Right lobe of liver (tissue), 6 donors: ENCODE data around the gene MRPL17. TPM values are rescaled to one million over a fixed set of nuclear protein-coding genes. Genes with fewer than 3 reads are reported as not detected.

Source experiments
- ATAC-seq, 4 donors: fragments of 200-7000 bp; cut with Tn5 transposase; one replicate each; pipeline ENCODE4 v1.9.1; 2020; ENCODE audit warnings: mild to moderate bottlenecking in 4 of 4, moderate library complexity in 4 of 4
- DNase-seq, 3 donors: peaks; one replicate each; pipeline ENCODE4 v3.0.0-alpha.2; 2020
- H3K27ac ChIP-seq, 3 donors: fragments of 200-600 bp; one replicate each; pipeline ENCODE4 v1.8.0; 2022
- H3K27me3 ChIP-seq, 2 donors: fragments of 200-600 bp; one replicate each; pipeline ENCODE4 v1.8.0; 2022
- H3K36me3 ChIP-seq, 4 donors: fragments of 200-600 bp; sonication (generic) in 1 of 4; one replicate each; pipeline versions ENCODE4 v1.5.1 to v1.8.0; 2017 to 2022; ENCODE audit warnings: control low read depth in 1 of 4
- H3K4me1 ChIP-seq, 4 donors: fragments of 200-600 bp; sonication (generic) in 1 of 4; one replicate each; pipeline versions ENCODE4 v1.5.1 to v1.8.0; 2017 to 2022; ENCODE audit warnings: control low read depth in 1 of 4
- H3K4me3 ChIP-seq, 3 donors: fragments of 200-600 bp; one replicate each; pipeline ENCODE4 v1.8.0; 2022
- H3K9me3 ChIP-seq, 4 donors: fragments of 200-600 bp; sonication (generic) in 1 of 4; one replicate each; pipeline versions ENCODE4 v1.5.1 to v1.8.0; 2017 to 2022; ENCODE audit warnings: control low read depth in 1 of 4
- POLR2A ChIP-seq: fragments of 450-650 bp; IDR thresholded peaks from one replicate; pipeline ENCODE4 v1.6.1; 2017; ENCODE audit warnings: antibody characterized with exemption, mild to moderate bottlenecking
- WGBS: methylation state at CpG from one replicate; pipeline ENCODE4 v1.1.6; 2018; ENCODE audit warnings: low coverage, low lambda C conversion rate; ENCODE audit not compliant: insufficient coverage; ENCODE audit errors: missing lambda C conversion rate; 5-methylcytosine and 5-hydroxymethylcytosine counted together
- intact Hi-C, 2 donors: fragments of 100-400 bp; cut with DNase I; formaldehyde crosslinking; loops; one replicate each; pipeline versions ENCODE4 v1.11.2 to v1.14.1; 2022
- total RNA-seq, 6 experiments: library from RNA; depleted of rRNA in 2 of 6; stranded (reverse); fragments of >200 nt in 2 of 6; fragmentation: NEBNext Ultra II Directional in 3 of 6; extraction: Animal tissue kit (Norgen Biotek cat#: 25700) in 3 of 6; gene quantifications; one replicate each; pipeline versions ENCODE4 v1.1.0 to v1.2.4, GENCODE V29; 2016 to 2023
- TF ChIP-seq, protein P1 (sequence below), 4 donors: fragments of 200-600 bp in 3 of 4; fragments of 450-650 bp in 1 of 4; IDR thresholded peaks; one replicate each; pipeline versions ENCODE4 v1.5.1 to v1.8.0; 2016 to 2022; ENCODE audit warnings: antibody characterized with exemption in 4 of 4, mild to moderate bottlenecking in 2 of 4
- donor health status: DM: no; HTN: yes; CAD: no.
- donor health status: DM: no; HTN: no; CAD: no.
- donor health status: DM: no; HTN: no; CAD: no.
- donor health status: DM: no; HTN: yes; CAD: no.
- donor health status: DM: no; HTN: yes; CAD: no.

Gene MRPL17
- total RNA-seq, 6 experiments from 2014 or later: 10.7 to 21.6 (median 17.3) TPM

DNA sequence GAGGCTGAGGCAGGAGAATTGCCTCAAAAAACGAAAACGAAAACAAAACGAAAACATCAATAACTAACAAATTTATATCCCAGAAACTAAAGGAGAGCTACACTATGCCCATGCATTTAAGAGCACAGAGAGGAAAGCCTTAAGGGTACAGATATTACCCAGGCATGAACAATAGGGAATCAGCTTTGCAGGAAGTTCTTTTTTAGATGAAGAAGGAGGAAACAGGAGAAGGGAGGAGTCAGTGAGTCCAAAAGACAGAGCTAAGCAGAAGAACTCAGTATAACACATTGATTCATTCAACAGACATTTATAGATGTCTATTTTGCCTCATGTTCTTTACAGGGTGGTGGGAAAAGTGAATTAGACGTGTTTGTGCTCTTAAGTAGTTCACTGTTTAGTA lies 8.3 kb downstream of the MRPL17 start:
- TF ChIP-seq, protein P1, sequence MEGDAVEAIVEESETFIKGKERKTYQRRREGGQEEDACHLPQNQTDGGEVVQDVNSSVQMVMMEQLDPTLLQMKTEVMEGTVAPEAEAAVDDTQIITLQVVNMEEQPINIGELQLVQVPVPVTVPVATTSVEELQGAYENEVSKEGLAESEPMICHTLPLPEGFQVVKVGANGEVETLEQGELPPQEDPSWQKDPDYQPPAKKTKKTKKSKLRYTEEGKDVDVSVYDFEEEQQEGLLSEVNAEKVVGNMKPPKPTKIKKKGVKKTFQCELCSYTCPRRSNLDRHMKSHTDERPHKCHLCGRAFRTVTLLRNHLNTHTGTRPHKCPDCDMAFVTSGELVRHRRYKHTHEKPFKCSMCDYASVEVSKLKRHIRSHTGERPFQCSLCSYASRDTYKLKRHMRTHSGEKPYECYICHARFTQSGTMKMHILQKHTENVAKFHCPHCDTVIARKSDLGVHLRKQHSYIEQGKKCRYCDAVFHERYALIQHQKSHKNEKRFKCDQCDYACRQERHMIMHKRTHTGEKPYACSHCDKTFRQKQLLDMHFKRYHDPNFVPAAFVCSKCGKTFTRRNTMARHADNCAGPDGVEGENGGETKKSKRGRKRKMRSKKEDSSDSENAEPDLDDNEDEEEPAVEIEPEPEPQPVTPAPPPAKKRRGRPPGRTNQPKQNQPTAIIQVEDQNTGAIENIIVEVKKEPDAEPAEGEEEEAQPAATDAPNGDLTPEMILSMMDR (IDR thresholded peaks at IDR 0.05): no peak
- no peak for TF ChIP-seq POLR2A
- Histone ChIP-seq H3K9me3 (no peaks in the 10 kb centered on the region), H3K36me3 (no peaks in the 10 kb centered on the region), H3K4me3 (no peak overlapping the region), H3K27ac (no peak overlapping the region), H3K27me3 (no peaks in the 10 kb centered on the region), H3K4me1 (no peaks in the 10 kb centered on the region)
- ATAC-seq (peak; percentile 39 to 69 (median 59)), DNase-seq (no peak)
- WGBS: 64% methylated on average over 4 of the region's 4 CpGs
- intact Hi-C loops: no loop called here

DNA sequence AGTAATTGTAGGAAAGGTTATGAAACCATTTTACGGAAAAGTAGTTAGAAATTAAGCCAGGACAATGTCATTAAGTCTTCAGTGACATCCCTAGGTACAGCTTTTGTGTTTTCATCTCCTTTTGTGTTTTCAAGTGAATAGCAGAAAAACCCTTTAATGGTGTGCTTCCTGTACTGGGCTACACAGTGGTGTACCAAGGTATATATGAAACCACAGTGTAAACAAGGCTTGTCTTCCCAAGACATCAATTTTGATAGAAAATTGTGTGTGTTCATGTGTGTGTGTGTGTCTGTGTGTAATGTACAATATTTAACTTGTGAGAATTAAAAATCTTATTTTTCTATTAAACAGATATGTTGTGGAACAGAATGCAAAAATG lies 8.9 kb downstream of the MRPL17 start:
- Histone ChIP-seq H3K9me3 (no peaks in the 10 kb centered on the region), H3K27me3 (no peaks in the 10 kb centered on the region), H3K36me3 (no peaks in the 10 kb centered on the region), H3K4me3 (no peak overlapping the region), H3K27ac (no peak overlapping the region), H3K4me1 (no peaks in the 10 kb centered on the region)
- TF ChIP-seq POLR2A: no peak
- TF ChIP-seq, protein P1 (IDR thresholded peaks at IDR 0.05): no peak
- intact Hi-C loops: no loop called here
- no peak for DNase-seq
- no peak for ATAC-seq
- 83% methylated on average over 1 of the region's 1 CpG for WGBS

DNA sequence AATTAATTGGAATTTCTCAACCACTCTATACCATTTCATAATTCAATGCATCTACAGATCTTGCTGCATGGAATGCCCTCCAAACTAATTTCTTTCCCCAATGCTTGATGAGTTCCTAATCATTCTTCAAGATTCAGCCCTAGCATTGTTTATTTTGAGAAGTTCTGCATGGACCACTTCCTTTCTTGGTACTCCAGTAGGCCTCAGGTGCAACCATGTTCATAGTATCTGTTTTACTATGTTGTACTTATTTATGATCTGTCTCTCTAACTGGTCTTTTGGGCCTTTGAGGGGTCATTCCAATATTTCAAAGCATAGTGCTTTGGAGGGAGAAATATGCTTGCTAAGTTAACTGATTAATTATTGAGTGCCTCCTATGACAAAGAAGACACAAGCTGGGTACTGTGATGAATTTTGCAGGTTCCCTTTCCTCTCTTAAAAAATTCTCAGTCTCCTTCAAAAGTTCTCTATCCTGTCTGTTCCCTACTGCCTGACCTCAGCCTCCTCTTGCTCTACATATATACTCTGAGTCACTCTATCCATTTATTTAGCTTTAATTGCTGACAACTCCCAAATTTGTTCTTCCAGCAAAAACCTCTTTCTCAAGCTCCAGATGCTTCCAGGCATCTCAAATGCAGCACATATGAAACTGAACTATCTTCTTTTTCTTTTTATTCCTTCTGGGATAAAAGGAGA lies 9.5 kb downstream of the MRPL17 start:
- intact Hi-C loops: no loop called here
- no peaks in the 10 kb centered on the region for H3K9me3 ChIP-seq
- DNase-seq (no peak), ATAC-seq (no peak)
- H3K4me1 ChIP-seq: no peaks in the 10 kb centered on the region
- H3K4me3 ChIP-seq: no peak overlapping the region
- TF ChIP-seq, protein P1 (IDR thresholded peaks at IDR 0.05): no peak
- no peaks in the 10 kb centered on the region for H3K36me3 ChIP-seq
- no peak overlapping the region for H3K27ac ChIP-seq
- no peaks in the 10 kb centered on the region for H3K27me3 ChIP-seq

DNA sequence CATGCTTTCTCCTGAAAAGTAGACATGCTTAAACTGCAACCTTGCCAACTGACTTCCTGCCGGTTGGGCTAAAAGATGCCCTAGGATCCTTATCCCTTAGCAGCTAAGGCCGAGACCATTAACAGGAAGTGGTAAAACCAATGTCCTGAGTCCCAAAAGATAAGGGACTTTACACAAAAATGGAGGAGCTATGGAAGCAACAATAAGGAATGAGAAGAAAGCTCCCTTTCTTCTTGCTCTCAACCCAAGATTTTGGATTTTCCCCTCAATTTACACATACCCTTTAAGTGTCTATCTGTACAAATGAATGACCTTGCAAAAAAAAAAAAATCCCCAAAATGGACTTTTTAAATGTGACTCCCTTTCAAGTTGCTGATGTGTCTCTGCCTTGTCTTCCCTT lies 11.1 kb downstream of the MRPL17 start:
- intact Hi-C loops: no loop called here
- no peaks in the 10 kb centered on the region for H3K27me3 ChIP-seq
- H3K4me1 ChIP-seq: no peaks in the 10 kb centered on the region
- ATAC-seq: no peak
- no peak overlapping the region for H3K4me3 ChIP-seq
- H3K36me3 ChIP-seq: no peaks in the 10 kb centered on the region
- no peak for DNase-seq
- TF ChIP-seq, protein P1 (IDR thresholded peaks at IDR 0.05): no peak
- TF ChIP-seq POLR2A: no peak
- H3K27ac ChIP-seq: no peak overlapping the region
- WGBS: 56% methylated on average over 2 of the region's 2 CpGs
- no peaks in the 10 kb centered on the region for H3K9me3 ChIP-seq
